Esophagus mucosa (tissue), 1 donor: ENCODE results near the gene PFAS. TPM values are rescaled to one million over a fixed set of nuclear protein-coding genes. Genes with fewer than 3 reads are reported as not detected.
A peak's percentile ranks its signal among the peaks of the same experiment; 100 is the strongest.

Source experiments
- ATAC-seq: fragments of 200-7000 bp; cut with Tn5 transposase; one replicate; pipeline ENCODE4 v1.9.1; 2020
- total RNA-seq: library from RNA; stranded (reverse); gene quantifications from one replicate; pipeline ENCODE4 v1.2.4, GENCODE V29; 2023
- donor health status: DM: yes; HTN: yes; CAD: no.

Gene PFAS
- total RNA-seq, 1 donor from 2014 or later = 25.1 TPM

- no peak for ATAC-seq
Observed at GRCh38 chr17:8267480-8268147, 18.5 kb downstream of the PFAS start.

- ATAC-seq = no peak
Observed at GRCh38 chr17:8268550-8269298, 19.6 kb downstream of the PFAS start.

- ATAC-seq = no peak
Observed at GRCh38 chr17:8272421-8272820, 23.3 kb downstream of the PFAS start.

GRCh38 chr17:8273884-8274444 lies 24.9 kb downstream of the PFAS start:
- no peak for ATAC-seq

- ATAC-seq = no peak
Observed at GRCh38 chr17:8274816-8275215, 25.7 kb downstream of the PFAS start.

GRCh38 chr17:8275421-8276290 lies 26.6 kb downstream of the PFAS start:
- ATAC-seq = no peak

- ATAC-seq = no peak
Observed at GRCh38 chr17:8277317-8277716, 28.2 kb downstream of the PFAS start.

- no peak for ATAC-seq
Observed at GRCh38 chr17:8282345-8282744, 33.3 kb downstream of the PFAS start.

- no peak for ATAC-seq
Observed at GRCh38 chr17:8283356-8283755, 34.3 kb downstream of the PFAS start.

DNA sequence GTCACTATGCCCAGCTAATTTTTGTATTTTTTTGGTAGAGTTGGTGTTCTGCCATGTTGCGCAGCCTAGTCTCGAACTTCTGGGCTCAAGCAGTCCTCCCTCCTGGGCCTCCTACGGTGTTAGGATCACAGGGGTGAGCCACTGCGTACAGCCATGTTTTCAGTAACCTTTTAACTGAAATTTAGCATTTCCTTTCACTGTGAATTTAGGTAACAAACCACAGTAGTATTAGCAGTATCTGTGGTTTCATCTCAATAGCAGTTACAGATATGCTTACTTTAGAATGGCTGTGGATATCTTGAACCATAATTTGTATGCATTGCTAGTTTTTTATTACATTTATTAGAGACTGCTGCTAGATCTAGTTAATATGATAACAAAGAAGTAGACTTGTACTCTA lies 35.0 kb downstream of the PFAS start:
- ATAC-seq = no peak

- ATAC-seq = no peak
Observed at GRCh38 chr17:8285270-8286181, 36.4 kb downstream of the PFAS start.

GRCh38 chr17:8287651-8288335 lies 38.7 kb downstream of the PFAS start:
- peak; percentile 59 for ATAC-seq

- ATAC-seq = peak; percentile 75
Observed at GRCh38 chr17:8288336-8289102, 39.4 kb downstream of the PFAS start, which contains the start of gene RANGRF. RANGRF (plus strand) TSS chr17:8288670; CDS start chr17:8288789, 119 bp downstream.

- no peak for ATAC-seq
Observed at GRCh38 chr17:8289103-8289397, 40.0 kb downstream of the PFAS start.

DNA sequence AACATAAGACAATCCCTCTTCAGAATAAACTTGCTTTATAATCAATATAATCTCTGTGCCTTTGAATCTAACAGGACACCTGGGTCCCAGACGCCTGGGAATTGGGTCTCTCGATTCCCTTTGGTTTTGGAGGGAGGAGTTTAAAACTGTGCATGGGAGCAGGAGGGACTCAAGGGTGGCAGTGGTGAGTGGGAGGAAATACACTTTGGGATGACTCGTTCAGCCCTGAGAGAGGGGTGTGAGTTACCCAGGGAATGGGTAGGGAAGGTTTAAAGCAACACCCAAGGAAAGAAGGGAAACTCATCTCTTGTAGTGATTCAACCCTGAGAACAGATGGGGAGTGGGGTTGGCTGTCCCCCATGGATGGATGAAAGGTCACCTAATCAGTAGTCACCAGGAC lies 41.0 kb downstream of the PFAS start:
- ATAC-seq = no peak

DNA sequence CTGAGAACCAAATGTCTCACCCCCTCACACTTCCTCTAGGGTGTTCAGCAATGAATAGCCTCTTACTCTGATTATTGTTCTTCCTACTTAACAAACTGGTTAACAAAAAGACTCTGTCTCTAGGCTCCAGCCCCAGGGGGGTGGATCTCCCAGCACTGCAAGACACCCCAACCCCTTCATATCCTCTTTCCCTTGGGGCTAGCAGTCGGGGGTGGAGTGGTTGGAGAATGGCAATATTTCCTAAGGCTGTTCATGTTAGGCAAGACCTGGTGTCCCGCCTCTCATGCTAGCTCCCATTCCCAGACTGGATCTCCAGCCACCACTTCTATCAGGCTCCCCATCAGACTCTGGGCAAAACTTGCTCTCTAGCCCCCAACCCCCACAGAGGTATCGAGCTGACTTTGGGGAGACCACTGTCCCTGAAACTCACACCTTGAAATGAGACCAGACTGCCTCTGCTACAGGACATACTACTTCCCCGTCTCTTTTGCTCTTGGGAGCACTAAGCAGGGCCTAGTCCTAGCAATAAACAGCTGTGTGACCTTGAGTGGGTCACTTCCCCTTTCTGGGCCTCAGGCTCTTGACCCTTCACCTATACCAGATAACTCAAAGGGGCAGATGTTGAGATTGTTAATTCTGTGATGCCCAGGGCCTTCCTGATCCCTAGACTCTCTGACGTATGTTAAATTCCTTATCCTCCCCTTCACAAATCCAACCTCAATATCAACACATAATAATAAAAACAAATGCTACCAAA lies 43.7 kb downstream of the PFAS start:
- ATAC-seq = no peak

DNA sequence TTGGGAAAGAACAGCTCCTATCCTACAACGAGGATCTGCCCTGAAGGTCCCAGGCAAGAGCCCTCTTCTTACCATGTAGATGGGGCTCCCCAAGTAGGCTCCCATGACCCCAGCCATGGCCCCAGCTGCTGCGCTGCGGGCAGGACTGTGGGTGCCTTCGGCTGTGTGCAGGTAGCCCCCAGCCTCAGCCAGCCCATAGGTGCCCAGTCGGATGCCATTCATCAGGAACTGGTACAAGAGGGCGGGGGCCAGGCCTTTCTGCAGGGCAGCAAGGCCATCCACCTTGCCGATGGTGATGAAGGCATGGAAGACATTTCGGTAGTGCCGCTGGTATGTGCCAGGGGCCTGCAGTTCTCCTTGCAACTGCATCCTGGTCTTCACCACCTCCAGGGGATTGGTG lies 45.3 kb downstream of the PFAS start:
- ATAC-seq = no peak

DNA sequence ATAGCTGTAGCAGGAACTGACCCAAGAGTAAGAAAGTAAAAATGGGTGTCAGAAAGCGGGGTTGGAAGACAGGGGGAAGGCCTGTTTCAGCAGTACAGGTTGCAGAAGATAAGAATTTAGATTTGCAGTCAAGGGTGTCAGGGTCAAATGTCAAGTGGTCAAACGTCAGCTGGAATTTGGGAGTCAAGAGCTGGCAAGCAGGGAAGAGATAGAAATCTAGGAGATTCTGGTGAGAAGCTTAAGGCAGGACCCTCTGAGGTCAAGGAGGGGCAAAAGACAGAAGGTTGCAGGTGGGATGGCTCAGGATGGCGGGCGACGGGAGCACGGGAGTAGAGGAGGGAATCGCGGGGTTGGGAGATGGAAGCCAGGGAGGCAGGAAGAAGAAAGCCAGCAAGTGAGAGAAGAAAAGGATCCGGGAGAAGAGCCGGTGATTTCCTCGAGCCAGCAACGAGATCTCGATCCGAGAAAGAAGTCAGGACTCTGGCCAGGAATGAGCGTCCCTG lies 45.8 kb downstream of the PFAS start:
- ATAC-seq = peak; percentile 1

DNA sequence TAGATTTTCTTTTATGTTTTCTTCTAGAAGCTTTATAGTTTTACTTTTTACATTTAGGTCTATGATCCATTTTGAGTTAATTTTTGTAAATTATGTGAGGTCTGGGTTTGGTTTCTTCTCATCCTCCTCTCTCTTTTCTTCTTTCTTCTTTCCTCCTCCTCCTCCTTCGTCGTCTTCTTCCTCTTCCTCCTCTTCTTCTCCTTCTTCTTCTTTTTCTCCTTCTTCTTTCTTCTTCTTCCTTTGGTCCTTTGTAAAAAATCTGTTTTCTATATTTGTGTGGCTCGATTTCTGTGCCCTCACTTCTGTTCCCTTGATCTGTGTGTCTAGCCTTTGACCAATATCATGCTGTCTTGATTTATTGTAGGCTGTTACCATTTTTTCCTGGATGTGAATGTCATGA lies 51.1 kb downstream of the PFAS start:
- no peak for ATAC-seq
